Endothelial cell of umbilical vein (primary cell): ENCODE data around the gene USHBP1. TPM values are rescaled to one million over a fixed set of nuclear protein-coding genes. Genes with fewer than 3 reads are reported as not detected.

ENCODE experiments used
- BruUV-seq: library from RNA; stranded (reverse); fragments of 400-500 nt; replicated peaks from 2 replicates; lab custom pipeline; 2021; lab: Mats Ljungman, UMichigan
- CTCF ChIA-PET: fragments of 300-600, 350-600 bp; sonication (Branson Sonifier 250); formaldehyde crosslinking; loops from one replicate; lab custom pipeline; 2021; ENCODE audit warnings: antibody characterized with exemption, inconsistent platforms; lab: Charles Lee
- POLR2A ChIA-PET: fragments of 300-600, 350-600 bp; sonication (Branson Sonifier 250); formaldehyde crosslinking; loops from one replicate; lab custom pipeline; 2021; ENCODE audit warnings: antibody characterized with exemption, inconsistent platforms; lab: Charles Lee
- DNase-seq: peaks from one replicate; pipeline ENCODE4 v3.0.0-alpha.2; 2011; ENCODE audit warnings: low read depth, low spot score
- FAIRE-seq: peaks from 2 replicates; lab custom pipeline; 2011; peaks lifted over from hg19 to GRCh38; lab: Jason Lieb, UNC
- H2AFZ ChIP-seq: 2 replicates; pipeline ENCODE4 v1.6.0; 2012; ENCODE audit warnings: low read depth, low read length, control low read depth, inconsistent platforms
- H3K27ac ChIP-seq: 2 replicates; pipeline ENCODE4 v1.5.1; 2011; ENCODE audit warnings: low read depth, mild to moderate bottlenecking, control low read depth, low read length, moderate library complexity; ENCODE audit not compliant: insufficient read depth
- H3K27me3 ChIP-seq, 2 experiments: 2 replicates each; pipeline versions ENCODE4 v1.6.0 to v1.6.1; 2011; ENCODE audit warnings: low read length in 2 of 2, mixed read lengths in 1 of 2; ENCODE audit not compliant: control insufficient read depth in 2 of 2, insufficient read depth in 2 of 2
- H3K36me3 ChIP-seq, 2 experiments: 2 replicates in 1 of 2; 3 replicates in 1 of 2; pipeline ENCODE4 v1.5.1; 2011; ENCODE audit warnings: low read length in 2 of 2, mild to moderate bottlenecking in 1 of 2, moderate library complexity in 1 of 2; ENCODE audit not compliant: control insufficient read depth in 2 of 2, insufficient read depth in 2 of 2; ENCODE audit errors: extremely low read depth in 1 of 2
- H3K4me1 ChIP-seq: 3 replicates; pipeline ENCODE4 v1.5.1; 2011; ENCODE audit warnings: mild to moderate bottlenecking, low read length; ENCODE audit not compliant: control insufficient read depth, insufficient read depth; ENCODE audit errors: extremely low read depth
- H3K4me2 ChIP-seq: 2 replicates; pipeline ENCODE4 v1.6.1; 2011; ENCODE audit warnings: low read length, control low read depth, mixed read lengths; ENCODE audit not compliant: insufficient read depth
- H3K4me3 ChIP-seq, 3 experiments: fragments of 200-600 bp in 1 of 3; sonication (generic), shearing (Covaris generic) in 1 of 3; replicated peaks in 1 of 3; 2 replicates each; pipeline ENCODE4 v1.5.1; 2011 to 2016; ENCODE audit warnings: control low read depth in 3 of 3, low read length in 3 of 3, mild to moderate bottlenecking in 2 of 3, inconsistent platforms in 1 of 3, low read depth in 1 of 3, moderate library complexity in 1 of 3; ENCODE audit not compliant: insufficient read depth in 1 of 3
- H3K79me2 ChIP-seq: 2 replicates; pipeline ENCODE4 v1.6.0; 2012; ENCODE audit warnings: low read length, inconsistent platforms; ENCODE audit not compliant: control insufficient read depth, insufficient read depth
- H3K9ac ChIP-seq: replicated peaks from 2 replicates; pipeline ENCODE3; 2011; ENCODE audit warnings: low read length, control low read depth; ENCODE audit not compliant: insufficient read depth; ENCODE audit errors: extremely low read depth
- H3K9me1 ChIP-seq: replicated peaks from 3 replicates; pipeline ENCODE4 v1.6.0; 2011; ENCODE audit warnings: mild to moderate bottlenecking, low read length; ENCODE audit not compliant: control insufficient read depth, insufficient read depth; ENCODE audit errors: extremely low read depth
- H3K9me3 ChIP-seq: replicated peaks from 2 replicates; pipeline ENCODE4 v1.5.1; 2012; ENCODE audit warnings: low read length, inconsistent platforms; ENCODE audit not compliant: control insufficient read depth, insufficient read depth
- H4K20me1 ChIP-seq: replicated peaks from 2 replicates; pipeline ENCODE3; 2011; ENCODE audit warnings: mild to moderate bottlenecking, low read length; ENCODE audit not compliant: control insufficient read depth, insufficient read depth; ENCODE audit errors: extremely low read depth
- CTCF ChIP-seq, 2 donors: IDR thresholded peaks; 1 replicate in 1 of 2; 2 replicates in 1 of 2; pipeline ENCODE4 v1.5.1; 2011; ENCODE audit warnings: low read length in 2 of 2, mild to moderate bottlenecking in 2 of 2, moderate library complexity in 2 of 2, control low read depth in 1 of 2, inconsistent platforms in 1 of 2, low read depth in 1 of 2; ENCODE audit not compliant: insufficient read depth in 1 of 2; ENCODE audit errors: extremely low read depth in 1 of 2
- EZH2 ChIP-seq: IDR thresholded peaks from 2 replicates; pipeline ENCODE4 v1.6.1; 2012; ENCODE audit warnings: borderline replicate concordance, low read depth, mild to moderate bottlenecking, moderate library complexity, low read length, inconsistent platforms; ENCODE audit not compliant: severe bottlenecking
- FOS ChIP-seq: IDR thresholded peaks from 2 replicates; pipeline ENCODE4 v1.6.1; 2011; ENCODE audit warnings: mild to moderate bottlenecking, low read length, moderate library complexity, borderline replicate concordance; ENCODE audit not compliant: insufficient read depth
- GATA2 ChIP-seq: IDR thresholded peaks from 2 replicates; pipeline ENCODE4 v1.7.0; 2011; ENCODE audit warnings: low read depth, mild to moderate bottlenecking, moderate library complexity, mixed read lengths, low read length; ENCODE audit not compliant: insufficient read length, insufficient read depth
- MAX ChIP-seq: IDR thresholded peaks from 2 replicates; pipeline ENCODE4 v1.6.1; 2011; ENCODE audit not compliant: insufficient read depth, insufficient read length
- POLR2AphosphoS5 ChIP-seq: IDR thresholded peaks from 2 replicates; pipeline ENCODE4 v1.6.1; 2012; ENCODE audit warnings: low read depth, mild to moderate bottlenecking, control low read depth, low read length, moderate library complexity; ENCODE audit not compliant: insufficient read depth
- dilution Hi-C: fragments of 300-500 bp; cut with MboI; formaldehyde crosslinking; loops from one replicate; pipeline ENCODE4 v1.15.0; 2019; ENCODE audit warnings: low sequenced_read_pairs; ENCODE audit not compliant: extremely low pct_ligation_motif_present
- intact Hi-C: fragments of 100-400 bp; cut with micrococcal nuclease; formaldehyde crosslinking; loops from one replicate; pipeline ENCODE4 v1.10.0; 2022
- polyA plus RNA-seq, 4 experiments: library from polyadenylated mRNA; depleted of rRNA in 3 of 4; stranded (reverse) in 3 of 4; unstranded in 1 of 4; fragments of >200 nt; gene quantifications; 2 replicates each; pipeline versions ENCODE4 v1.2.1 to v1.2.3, GENCODE V29; 2011 to 2012; ENCODE audit warnings: missing spikeins in 1 of 4
- total RNA-seq: library from RNA; stranded (reverse); gene quantifications from 2 replicates; pipeline ENCODE4 v1.2.3, GENCODE V29; 2021

USHBP1 gene
- total and polyA plus RNA-seq, 2 donors (not counting 3 experiments of a cell fraction or from before 2014, with no cell fraction given), result 14.8 to 20.4 TPM

- H3K9me1 ChIP-seq, result no peaks in the 10 kb centered on the region
- no peaks in the 10 kb centered on the region for H3K79me2 ChIP-seq
- no peak overlapping the region for H3K4me3 ChIP-seq
- no peaks in the 10 kb centered on the region for H4K20me1 ChIP-seq
- no peak overlapping the region for H3K9ac ChIP-seq
- no peak overlapping the region for H2AFZ ChIP-seq
- no TSS peak for BruUV-seq
- H3K9me3 ChIP-seq, result no peaks in the 10 kb centered on the region
- no peak overlapping the region for H3K4me2 ChIP-seq
- POLR2A ChIA-PET, result no interaction called here
- H3K27me3 ChIP-seq, result no peaks in the 10 kb centered on the region
- CTCF ChIA-PET, result interaction anchor here (1.6 kb wide), 1 partner anchor 35 kb away, joined by 5 read pairs; no protein-coding TSS in a partner anchor
- TF ChIP-seq MAX (no peak), GATA2 (no peak), CTCF (IDR thresholded peaks at IDR 0.05; ENCODE audit: extremely low read depth in 1 of 2, insufficient read depth in 1 of 2, low read depth in 1 of 2, low read length in 2 of 2) (no peak), FOS (no peak), EZH2 (no peak), POLR2AphosphoS5 (no peak)
- no peaks in the 10 kb centered on the region for H3K4me1 ChIP-seq
- intact Hi-C loops, result no loop called here
- H3K36me3 ChIP-seq, result peaks cover 10 to 50% of the 10 kb centered on the region in 2 experiments
- dilution Hi-C loops, result no loop called here
- no peak for DNase-seq
- no peak for FAIRE-seq
- no peak overlapping the region for H3K27ac ChIP-seq
Observed at GRCh38 chr19:17200408-17201079, 64.0 kb downstream of the USHBP1 start.

Other genes starting within 250 kb of the USHBP1 start
- gene CPAMD8, start 237.9 kb downstream of the USHBP1 start, total RNA-seq, result 2.2 and 2.9 TPM in 2 replicates
- gene CPAMD8, start 237.9 kb downstream of the USHBP1 start, polyA plus RNA-seq, result 3.9 and 5.3 TPM in 2 replicates
- 23.4 and 30.3 TPM in 2 replicates for gene HAUS8, start 189.3 kb downstream of the USHBP1 start, total RNA-seq
- gene HAUS8, start 189.3 kb downstream of the USHBP1 start, polyA plus RNA-seq, result 9.0 and 9.6 TPM in 2 replicates
- 119 and 124 TPM in 2 replicates for gene MYO9B, start 189.0 kb downstream of the USHBP1 start, total RNA-seq
- 64.4 and 69.8 TPM in 2 replicates for gene MYO9B, start 189.0 kb downstream of the USHBP1 start, polyA plus RNA-seq
- gene USE1, start 49.4 kb downstream of the USHBP1 start, total RNA-seq, result 21.2 and 21.3 TPM in 2 replicates
- gene USE1, start 49.4 kb downstream of the USHBP1 start, polyA plus RNA-seq, result 27.6 and 29.8 TPM in 2 replicates
- gene OCEL1, start 38.5 kb downstream of the USHBP1 start, total RNA-seq, result 12.5 and 13.0 TPM in 2 replicates
- gene OCEL1, start 38.5 kb downstream of the USHBP1 start, polyA plus RNA-seq, result 7.4 and 7.7 TPM in 2 replicates
- gene NR2F6, start 18.8 kb downstream of the USHBP1 start, total RNA-seq, result 36.1 and 39.2 TPM in 2 replicates
- 38.9 and 53.7 TPM in 2 replicates for gene NR2F6, start 18.8 kb downstream of the USHBP1 start, polyA plus RNA-seq
- 110 and 118 TPM in 2 replicates for gene BABAM1, start 2.7 kb upstream of the USHBP1 start, total RNA-seq
- 129 and 140 TPM in 2 replicates for gene BABAM1, start 2.7 kb upstream of the USHBP1 start, polyA plus RNA-seq
- gene ANKLE1, start 17.2 kb upstream of the USHBP1 start, total RNA-seq, result 3.1 and 5.2 TPM in 2 replicates
- gene ANKLE1, start 17.2 kb upstream of the USHBP1 start, polyA plus RNA-seq, result 1.9 and 2.8 TPM in 2 replicates
- 5.9 and 6.8 TPM in 2 replicates for gene ABHD8, start 38.7 kb upstream of the USHBP1 start, total RNA-seq
- gene ABHD8, start 38.7 kb upstream of the USHBP1 start, polyA plus RNA-seq, result 8.7 and 12.7 TPM in 2 replicates
- gene MRPL34, start 41.1 kb upstream of the USHBP1 start, total RNA-seq, result 55.7 and 61.6 TPM in 2 replicates
- gene MRPL34, start 41.1 kb upstream of the USHBP1 start, polyA plus RNA-seq, result 45.5 and 50.1 TPM in 2 replicates
- 64.7 and 81.1 TPM in 2 replicates for gene DDA1, start 44.8 kb upstream of the USHBP1 start, total RNA-seq
- gene DDA1, start 44.8 kb upstream of the USHBP1 start, polyA plus RNA-seq, result 52.9 and 60.5 TPM in 2 replicates
- gene ANO8, start 70.1 kb upstream of the USHBP1 start, total RNA-seq, result 6.8 and 7.5 TPM in 2 replicates
- 3.5 and 3.8 TPM in 2 replicates for gene ANO8, start 70.1 kb upstream of the USHBP1 start, polyA plus RNA-seq
- 28.1 and 34.7 TPM in 2 replicates for gene GTPBP3, start 72.8 kb upstream of the USHBP1 start, total RNA-seq
- gene GTPBP3, start 72.8 kb upstream of the USHBP1 start, polyA plus RNA-seq, result 12.7 and 15.4 TPM in 2 replicates
- gene PLVAP, start 112.6 kb upstream of the USHBP1 start, total RNA-seq, result 5.7 and 11.1 TPM in 2 replicates
- 16.9 and 19.9 TPM in 2 replicates for gene PLVAP, start 112.6 kb upstream of the USHBP1 start, polyA plus RNA-seq
- not detected in 2 replicates for gene CCDC194, start 129.5 kb upstream of the USHBP1 start, total RNA-seq
- gene CCDC194, start 129.5 kb upstream of the USHBP1 start, polyA plus RNA-seq, result 0.11 and 0.12 TPM in 2 replicates
- gene BST2, start 140.9 kb upstream of the USHBP1 start, total RNA-seq, result 20.7 and 21.2 TPM in 2 replicates
- 145 and 146 TPM in 2 replicates for gene BST2, start 140.9 kb upstream of the USHBP1 start, polyA plus RNA-seq
- gene MVB12A, start 155.3 kb upstream of the USHBP1 start, total RNA-seq, result 58.1 and 63.3 TPM in 2 replicates
- 88.8 and 109 TPM in 2 replicates for gene MVB12A, start 155.3 kb upstream of the USHBP1 start, polyA plus RNA-seq
- not detected in 2 replicates for gene TMEM221, start 183.9 kb upstream of the USHBP1 start, total RNA-seq
- gene TMEM221, start 183.9 kb upstream of the USHBP1 start, polyA plus RNA-seq, result 0.06 and 0.08 TPM in 2 replicates
- gene NXNL1, start 196.2 kb upstream of the USHBP1 start, total RNA-seq, result not detected in 2 replicates
- not detected in 2 replicates for gene NXNL1, start 196.2 kb upstream of the USHBP1 start, polyA plus RNA-seq
- gene SLC27A1, start 205.8 kb upstream of the USHBP1 start, total RNA-seq, result 13.5 and 14.9 TPM in 2 replicates
- 10.4 and 11.9 TPM in 2 replicates for gene SLC27A1, start 205.8 kb upstream of the USHBP1 start, polyA plus RNA-seq
- 99.2 and 110 TPM in 2 replicates for gene PGLS, start 246.9 kb upstream of the USHBP1 start, total RNA-seq
- 139 and 204 TPM in 2 replicates for gene PGLS, start 246.9 kb upstream of the USHBP1 start, polyA plus RNA-seq